Fibroblast of skin of left quadriceps (primary cell): ENCODE measurements around the gene MICOS13.

Experiments
- DNase-seq, 2 experiments: peaks; one replicate each; pipeline ENCODE4 v3.0.0-alpha.2; 2013; ENCODE audit warnings: low read depth in 2 of 2

Gene MICOS13

DNA sequence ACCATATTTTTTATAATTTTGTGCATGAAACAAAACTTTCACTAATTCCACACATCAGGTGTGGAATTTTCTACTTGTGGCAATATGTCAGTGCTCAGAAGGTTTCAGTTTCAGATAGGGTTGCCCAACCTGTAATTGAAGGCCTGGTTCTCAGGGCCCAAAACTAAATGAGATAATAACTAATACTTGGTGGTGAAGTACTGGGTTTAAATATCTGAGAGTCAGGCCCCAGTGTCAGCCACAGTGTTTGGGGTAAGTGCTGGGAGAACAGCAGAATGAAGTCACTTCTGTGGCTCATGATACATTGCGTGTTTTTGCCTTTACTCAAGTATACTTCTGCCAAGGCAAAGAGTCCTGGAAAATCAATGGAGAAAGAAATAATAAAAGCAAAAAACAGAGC is 51.9 kb downstream of the MICOS13 start:
- no peak for DNase-seq
